ENCODE measurements around the gene HTR4. TPM values are rescaled to one million over a fixed set of nuclear protein-coding genes. Genes with fewer than 3 reads are reported as not detected.
"Not testable (repeated sequence)": the region's sequence is repeated elsewhere in the genome, so short reads cannot be mapped to it uniquely, and the experiment has no call there.

Gene HTR4
- polyA plus RNA-seq, 6 donors from 2014 or later: not detected

DNA sequence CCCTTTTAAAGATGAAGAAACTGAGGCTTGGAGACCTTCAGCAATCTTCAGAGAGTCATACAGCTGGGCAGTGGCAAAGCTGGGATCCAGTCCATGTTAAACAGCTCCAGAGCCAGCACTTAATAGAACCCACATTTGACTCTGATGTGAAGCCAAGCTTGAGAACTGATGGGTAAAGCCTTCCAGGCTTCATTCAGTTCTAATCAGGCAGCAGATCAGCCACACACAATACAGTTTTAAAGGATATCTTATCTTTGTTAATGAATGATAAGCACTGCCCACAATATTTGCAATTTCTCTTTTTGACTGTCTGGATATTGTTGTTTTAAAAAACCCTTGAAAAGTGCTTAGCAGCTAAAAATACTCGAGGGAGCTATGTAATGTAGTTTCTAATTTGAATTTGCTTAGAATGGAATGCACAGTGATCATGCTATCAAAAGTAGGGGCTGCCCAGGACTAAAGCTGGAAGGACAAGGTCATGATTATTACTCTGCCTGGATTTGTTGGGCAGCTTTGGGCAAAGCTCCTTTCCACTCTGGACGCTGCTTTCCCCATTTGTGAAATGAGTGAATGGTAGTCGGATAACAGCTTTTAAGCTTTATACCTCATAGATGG lies 31.3 kb upstream of the HTR4 start:
- Mint-ChIP-seq H3K36me3 (peaks cover 0 to 16% of the 10 kb centered on the region in 2 donors), H3K9me3 (peaks cover 10 to 33% (median 20%) of the 10 kb centered on the region in 7 donors), H3K4me1 (no peaks in the 10 kb centered on the region), H3K27me3 (peaks cover 11 to 37% (median 37%) of the 10 kb centered on the region in 3 donors), H3K4me3 (no peak overlapping the region), H3K27ac (no peak overlapping the region)
- no peak for DNase-seq
- no peak for ATAC-seq (ENCODE audit: low read depth in 2 of 2)

DNA sequence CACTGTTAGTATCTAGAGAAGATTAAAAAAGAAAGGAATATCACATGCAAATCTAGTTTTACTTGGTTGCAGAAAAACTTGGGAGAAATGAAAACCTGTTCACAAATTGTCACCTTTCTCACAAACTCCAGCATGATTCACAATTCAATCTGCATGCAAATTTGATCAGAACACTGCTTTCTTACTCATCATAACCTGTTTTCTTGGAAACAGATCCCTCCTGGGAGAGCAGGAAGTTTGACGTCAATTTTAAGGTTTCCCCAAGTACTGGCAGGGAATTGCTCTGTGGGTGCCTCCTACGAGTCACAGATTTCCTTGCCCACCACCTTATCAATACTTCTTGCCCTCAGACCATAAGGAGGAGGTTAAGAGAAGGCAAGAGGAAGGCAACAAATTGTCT lies 30.2 kb upstream of the HTR4 start:
- DNase-seq (no peak), ATAC-seq (ENCODE audit: low read depth in 2 of 2) (no peak)
- Mint-ChIP-seq H3K27me3 (peaks cover 15 to 37% (median 27%) of the 10 kb centered on the region in 3 donors), H3K36me3 (peaks cover 0 to 14% of the 10 kb centered on the region in 2 donors), H3K9me3 (peaks cover 10 to 22% (median 17%) of the 10 kb centered on the region in 7 donors), H3K27ac (no peak overlapping the region), H3K4me1 (no peaks in the 10 kb centered on the region), H3K4me3 (no peak overlapping the region)

DNA sequence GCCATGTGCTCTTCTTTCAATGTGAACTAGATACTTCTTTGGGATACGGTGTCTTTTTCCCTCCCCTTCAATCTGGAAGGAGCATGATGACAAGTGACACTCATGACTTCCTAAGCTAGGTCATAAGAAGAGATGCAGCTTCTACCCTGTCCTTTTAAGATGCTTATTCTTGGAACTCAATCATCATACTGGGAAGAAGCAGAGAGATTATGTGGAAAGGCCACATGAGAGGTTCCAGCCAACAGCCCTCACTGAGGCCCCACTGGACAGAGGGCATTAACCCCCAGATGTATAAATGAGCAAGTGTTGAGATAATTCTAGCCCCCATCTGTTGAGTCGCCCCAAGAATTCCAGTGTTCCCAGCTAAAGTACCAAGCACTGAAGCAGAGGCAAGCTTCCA lies 29.3 kb upstream of the HTR4 start:
- Mint-ChIP-seq H3K36me3 (peaks cover 0 to 9% of the 10 kb centered on the region in 2 donors), H3K4me3 (no peak overlapping the region), H3K9me3 (peaks cover 5 to 13% (median 11%) of the 10 kb centered on the region in 7 donors), H3K4me1 (no peaks in the 10 kb centered on the region), H3K27me3 (peaks cover 15 to 32% (median 27%) of the 10 kb centered on the region in 3 donors), H3K27ac (no peak overlapping the region)
- ATAC-seq (ENCODE audit: low read depth in 2 of 2): no peak
- DNase-seq: no peak

DNA sequence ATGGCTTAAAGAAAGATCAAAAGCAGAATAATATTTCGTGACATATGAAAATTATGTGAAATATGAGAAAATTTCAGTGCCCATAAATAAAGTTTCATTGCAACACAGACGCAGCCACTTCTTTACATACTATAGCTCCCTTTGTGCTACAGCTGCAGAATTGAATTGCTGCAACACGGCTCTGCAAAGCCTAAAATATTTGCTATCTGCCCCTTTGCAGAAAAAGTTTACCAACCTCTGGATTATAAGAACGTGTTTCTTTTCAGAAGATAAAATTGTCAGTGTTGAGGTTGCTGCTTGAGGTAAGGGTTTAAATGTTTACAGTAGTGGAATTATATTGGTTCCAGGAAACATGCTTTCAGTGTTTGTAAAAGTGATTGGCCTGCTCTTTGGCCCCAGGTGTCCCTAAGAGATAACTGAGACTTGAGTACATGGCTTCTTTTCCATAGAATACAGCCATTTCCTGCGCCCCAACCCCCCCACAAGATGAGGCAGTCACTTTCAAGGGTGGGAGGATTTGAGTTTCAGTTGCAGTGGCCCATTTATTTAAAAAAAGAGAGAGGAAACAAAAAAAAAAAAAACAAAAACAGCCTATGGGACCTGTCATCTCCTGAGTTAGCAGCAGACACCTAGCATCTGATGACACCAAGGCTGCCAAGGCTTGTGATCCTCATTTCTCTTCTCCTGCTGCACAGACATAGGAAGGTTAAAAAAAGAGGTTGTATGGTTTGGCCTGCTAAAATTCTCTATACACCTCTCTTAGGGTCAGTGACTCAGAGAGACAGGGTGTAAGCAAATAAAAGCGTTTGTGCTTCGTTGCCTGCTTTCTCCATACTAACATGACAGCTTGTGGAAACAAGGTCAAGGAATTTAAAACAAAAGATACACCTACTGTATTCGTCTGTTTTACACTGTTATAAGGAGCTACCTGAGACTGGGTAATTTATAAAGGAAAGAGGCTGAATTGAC lies 28.0 kb upstream of the HTR4 start:
- H3K4me1 Mint-ChIP-seq: no peaks in the 10 kb centered on the region
- peaks cover 0 to 4% (median 0%) of the 10 kb centered on the region in 7 donors for H3K9me3 Mint-ChIP-seq
- peak overlapping the region in 1 of 6 donors; percentile 39 for H3K27ac Mint-ChIP-seq
- H3K4me3 Mint-ChIP-seq: no peak overlapping the region
- H3K27me3 Mint-ChIP-seq: peaks cover 15 to 23% (median 22%) of the 10 kb centered on the region in 3 donors
- DNase-seq: no peak
- H3K36me3 Mint-ChIP-seq: no peaks in the 10 kb centered on the region
- ATAC-seq (ENCODE audit: low read depth in 2 of 2): no peak

DNA sequence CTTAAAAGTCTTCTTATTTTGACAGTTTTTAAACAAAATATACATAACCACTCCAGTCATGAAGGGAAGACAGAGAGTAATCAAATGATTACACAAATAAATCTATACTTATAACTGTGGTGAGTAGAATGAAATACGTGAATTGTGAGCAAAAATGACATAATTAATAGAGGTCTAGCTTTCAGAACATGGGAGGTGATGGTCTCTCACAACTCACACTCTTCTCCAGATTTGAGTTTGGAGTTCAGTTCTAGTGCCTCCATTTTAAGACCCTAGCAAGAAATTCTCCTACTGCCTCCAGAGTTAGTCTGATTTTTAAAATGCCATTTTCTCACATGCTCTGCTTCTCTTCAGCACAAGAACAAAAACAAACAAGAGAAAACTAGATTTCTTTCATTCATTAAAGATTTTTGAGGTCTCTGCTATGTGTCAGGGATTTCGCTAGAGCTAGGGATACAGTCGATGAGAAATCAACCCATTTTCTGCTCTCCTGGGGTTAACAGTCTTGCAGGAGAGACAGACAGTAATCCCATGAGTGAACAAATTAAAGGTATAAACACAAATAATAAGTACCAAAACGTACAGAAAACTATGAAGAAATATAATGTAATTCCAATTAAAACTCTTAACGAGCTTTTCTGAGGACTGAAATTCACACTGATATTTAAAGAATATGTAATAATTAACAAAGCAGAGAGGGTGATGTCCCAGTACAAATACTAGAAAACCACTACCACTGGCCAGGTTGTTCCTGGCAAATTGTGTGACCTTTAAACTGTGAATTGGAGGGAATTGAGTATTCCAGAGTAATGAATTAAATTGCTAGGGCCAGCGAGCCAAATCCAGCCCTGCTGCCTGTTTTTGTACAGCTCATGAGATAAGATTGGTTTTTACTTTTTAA lies 27.1 kb upstream of the HTR4 start:
- Mint-ChIP-seq H3K27me3 (peaks cover 15 to 23% (median 22%) of the 10 kb centered on the region in 3 donors), H3K27ac (no peak overlapping the region), H3K4me1 (no peaks in the 10 kb centered on the region), H3K36me3 (no peaks in the 10 kb centered on the region), H3K4me3 (no peak overlapping the region), H3K9me3 (no peaks in the 10 kb centered on the region)
- ATAC-seq (ENCODE audit: low read depth in 2 of 2): no peak
- DNase-seq: no peak

DNA sequence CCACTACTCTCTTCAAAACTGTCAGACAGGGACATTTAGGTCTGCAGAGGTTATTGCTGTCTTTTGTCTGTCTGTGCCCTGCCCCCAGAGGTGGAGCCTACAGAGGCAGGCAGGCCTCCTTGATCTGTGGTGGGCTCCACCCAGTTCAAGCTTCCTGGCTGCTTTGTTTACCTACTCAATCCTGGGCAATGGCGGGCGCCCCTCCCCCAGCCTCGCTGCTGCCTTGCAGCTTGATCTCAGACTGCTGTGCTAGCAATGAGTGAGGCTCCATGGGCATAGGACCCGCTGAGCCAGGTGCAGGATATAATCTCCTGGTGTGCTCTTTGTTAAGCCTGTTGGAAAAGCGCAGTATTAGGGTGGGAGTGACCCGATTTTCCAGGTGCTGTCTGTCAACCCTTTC lies 19.4 kb upstream of the HTR4 start:
- ATAC-seq (ENCODE audit: low read depth in 2 of 2); H3K4me1 Mint-ChIP-seq; H3K4me3 Mint-ChIP-seq; DNase-seq; H3K27ac Mint-ChIP-seq; H3K27me3 Mint-ChIP-seq; H3K36me3 Mint-ChIP-seq: not testable (repeated sequence)
- H3K9me3 Mint-ChIP-seq: peaks cover 0 to 31% (median 12%) of the 10 kb centered on the region in 7 donors

DNA sequence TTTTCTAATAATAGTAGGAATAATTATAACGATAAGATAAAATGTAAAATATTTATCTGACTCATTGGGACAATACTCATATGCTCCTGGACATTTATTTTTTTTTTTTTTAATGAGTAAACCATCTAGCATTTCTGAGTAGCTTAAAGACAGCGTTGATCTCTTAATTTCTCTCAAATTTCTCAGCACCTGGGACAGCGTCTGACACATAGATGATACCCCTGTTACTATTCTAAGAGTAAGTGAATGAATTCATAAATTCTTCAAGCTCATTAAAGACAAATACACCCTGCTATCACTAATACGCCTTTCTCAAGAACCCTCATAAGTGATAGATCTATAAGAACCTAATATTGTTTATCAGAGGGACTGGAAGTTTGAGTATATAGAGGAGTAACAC lies 12.0 kb upstream of the HTR4 start:
- ATAC-seq (ENCODE audit: low read depth in 2 of 2) (no peak), DNase-seq (no peak)
- Mint-ChIP-seq H3K27me3 (peaks cover under 1 to 5% (median 5%) of the 10 kb centered on the region in 3 donors), H3K36me3 (no peaks in the 10 kb centered on the region), H3K4me3 (no peak overlapping the region), H3K4me1 (no peaks in the 10 kb centered on the region), H3K9me3 (peaks cover 0 to 7% (median 0%) of the 10 kb centered on the region in 7 donors), H3K27ac (no peak overlapping the region)

DNA sequence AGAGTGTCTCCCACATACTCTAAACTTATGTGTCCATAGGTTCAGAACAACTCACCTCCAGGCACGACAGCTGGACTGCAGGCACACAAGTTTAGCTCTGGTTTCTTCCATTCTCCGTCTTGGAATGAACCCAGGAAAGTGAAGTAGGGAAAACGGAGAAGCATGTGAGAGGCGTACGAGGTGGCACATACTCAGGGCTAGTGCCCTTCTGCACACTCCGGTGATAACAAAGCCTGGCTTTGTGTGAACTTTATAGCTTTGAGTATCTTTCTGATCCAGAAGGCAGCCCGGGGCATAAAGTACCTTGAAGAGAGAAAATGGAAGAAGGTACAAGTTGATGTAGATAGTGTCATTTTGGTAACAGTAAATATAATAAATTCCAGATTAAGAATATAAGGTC lies 11.1 kb upstream of the HTR4 start:
- Mint-ChIP-seq H3K27ac (no peak overlapping the region), H3K36me3 (no peaks in the 10 kb centered on the region), H3K4me3 (no peak overlapping the region), H3K9me3 (peaks cover 0 to 7% (median 0%) of the 10 kb centered on the region in 7 donors), H3K27me3 (peaks cover 5 to 10% (median 5%) of the 10 kb centered on the region in 3 donors), H3K4me1 (no peaks in the 10 kb centered on the region)
- DNase-seq (no peak), ATAC-seq (ENCODE audit: low read depth in 2 of 2) (no peak)

DNA sequence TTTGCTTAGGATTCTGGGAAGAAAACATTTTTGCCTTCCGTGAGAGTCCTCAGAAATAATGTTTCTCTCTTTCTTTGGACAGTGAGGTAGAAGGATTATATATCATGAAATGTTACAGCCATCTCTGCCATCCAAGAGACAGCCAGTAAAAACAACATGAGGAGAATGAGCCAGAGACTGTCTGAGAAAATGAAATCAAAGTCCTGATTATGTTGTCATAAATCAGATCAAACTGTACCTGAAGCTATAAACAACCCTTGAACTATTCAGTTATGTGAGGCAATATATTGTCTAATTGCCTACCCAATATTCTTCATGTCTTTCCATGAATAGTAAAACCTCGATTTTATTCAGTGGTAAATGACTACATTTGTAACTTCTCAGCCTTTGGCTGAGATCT lies 9.2 kb upstream of the HTR4 start:
- no peak overlapping the region for H3K4me3 Mint-ChIP-seq
- ATAC-seq (ENCODE audit: low read depth in 2 of 2) (no peak), DNase-seq (no peak)
- no peaks in the 10 kb centered on the region for H3K4me1 Mint-ChIP-seq
- no peak overlapping the region for H3K27ac Mint-ChIP-seq
- no peaks in the 10 kb centered on the region for H3K36me3 Mint-ChIP-seq
- peaks cover 11 to 22% (median 15%) of the 10 kb centered on the region in 3 donors for H3K27me3 Mint-ChIP-seq
- peaks cover 0 to 1% (median 0%) of the 10 kb centered on the region in 7 donors for H3K9me3 Mint-ChIP-seq

DNA sequence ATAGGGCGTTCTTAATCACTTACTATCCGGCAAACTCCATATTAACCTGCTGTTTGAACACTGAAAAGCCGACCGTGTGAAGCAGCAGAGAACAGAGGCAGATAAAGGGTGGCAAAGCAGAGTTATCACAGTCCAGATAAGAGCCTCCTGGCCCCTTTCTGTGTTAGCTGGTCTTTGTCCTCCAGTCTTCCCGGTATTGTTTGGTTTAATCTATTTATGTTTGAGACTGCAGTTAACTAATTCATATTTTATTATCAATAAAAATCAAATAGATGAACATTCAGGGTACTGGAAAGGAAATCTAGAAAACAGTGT lies 6.0 kb upstream of the HTR4 start:
- Mint-ChIP-seq H3K27me3 (peaks cover 24 to 38% (median 28%) of the 10 kb centered on the region in 3 donors), H3K4me3 (no peak overlapping the region), H3K27ac (no peak overlapping the region), H3K36me3 (no peaks in the 10 kb centered on the region), H3K9me3 (no peaks in the 10 kb centered on the region), H3K4me1 (no peaks in the 10 kb centered on the region)
- ATAC-seq (ENCODE audit: low read depth in 2 of 2) (no peak), DNase-seq (no peak)

DNA sequence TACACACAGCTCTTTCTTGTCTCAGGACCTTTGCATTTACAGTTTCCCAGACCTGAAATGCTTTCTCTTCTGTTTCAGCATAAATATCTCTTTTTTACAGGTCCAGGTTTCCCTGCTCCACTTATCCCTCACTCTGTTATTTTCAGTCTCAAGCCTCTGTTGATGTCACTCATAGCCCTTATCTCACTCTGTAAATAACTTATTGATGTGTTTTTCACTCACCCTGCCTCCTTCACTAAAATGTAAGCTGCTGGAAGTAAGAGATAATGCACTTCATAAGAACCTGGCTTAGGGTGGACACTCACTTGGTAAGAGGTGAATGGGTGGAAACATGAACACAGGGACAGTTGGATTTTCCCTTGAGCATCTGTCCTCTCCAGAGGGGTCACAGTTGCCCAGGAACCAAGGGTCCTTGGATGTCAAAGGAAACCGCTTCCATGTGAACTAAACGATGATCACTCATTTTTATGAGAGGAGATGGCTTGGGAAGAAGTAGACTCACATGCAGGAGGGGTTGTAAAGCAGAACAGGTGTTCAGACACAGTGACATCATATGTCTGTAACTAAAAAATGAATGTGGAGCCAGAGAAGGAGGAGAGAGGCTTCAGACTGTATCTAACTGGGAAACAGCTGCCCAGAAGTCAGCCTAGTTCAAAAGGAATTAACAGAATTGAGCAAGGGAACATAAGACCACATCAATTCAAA lies 5.5 kb upstream of the HTR4 start:
- Mint-ChIP-seq H3K4me1 (no peaks in the 10 kb centered on the region), H3K9me3 (no peaks in the 10 kb centered on the region), H3K36me3 (no peaks in the 10 kb centered on the region), H3K27ac (peak overlapping the region in 1 of 6 donors; percentile 61), H3K4me3 (no peak overlapping the region), H3K27me3 (peaks cover 27 to 43% (median 32%) of the 10 kb centered on the region in 3 donors)
- ATAC-seq (ENCODE audit: low read depth in 2 of 2): no peak
- DNase-seq: no peak

DNA sequence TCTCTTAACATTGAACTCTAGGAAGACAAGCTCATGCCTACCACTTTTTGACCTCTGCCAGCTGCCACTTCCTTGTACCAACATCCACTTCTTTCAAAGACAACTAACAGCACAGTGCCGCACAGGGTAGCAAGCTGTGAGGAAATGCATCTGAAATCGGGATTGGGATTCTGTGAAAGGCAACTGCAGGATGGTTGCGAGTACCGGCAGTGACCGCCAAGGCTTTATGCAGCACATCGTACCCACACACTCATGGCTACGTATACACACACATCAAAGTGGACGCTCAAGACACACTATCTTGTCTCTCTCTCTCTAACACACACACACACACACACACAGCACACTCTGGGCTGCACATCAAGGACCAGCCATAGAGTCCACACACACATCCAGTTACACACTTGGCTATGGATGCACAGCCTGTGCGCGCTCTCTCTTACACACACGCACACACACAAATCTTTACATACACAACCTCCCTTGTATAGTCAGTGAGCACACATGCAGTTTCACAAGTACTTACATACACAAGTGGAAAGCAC lies 964 bp downstream of the HTR4 start:
- DNase-seq (no peak), ATAC-seq (ENCODE audit: low read depth in 2 of 2) (no peak)
- H3K27me3 Mint-ChIP-seq: peaks cover 42 to 50% (median 46%) of the 10 kb centered on the region in 3 donors
- no peak overlapping the region for H3K27ac Mint-ChIP-seq
- H3K9me3 Mint-ChIP-seq: peaks cover 0 to 5% (median 0%) of the 10 kb centered on the region in 7 donors
- peaks cover 0 to 1% (median 0%) of the 10 kb centered on the region in 3 donors for H3K4me1 Mint-ChIP-seq
- H3K4me3 Mint-ChIP-seq: no peak overlapping the region
- no peaks in the 10 kb centered on the region for H3K36me3 Mint-ChIP-seq
